Measurements from ENCODE around the gene RIN3. TPM values are rescaled to one million over a fixed set of nuclear protein-coding genes. Genes with fewer than 3 reads are reported as not detected.

The RIN3 gene
- total and polyA plus RNA-seq, 10 of the 15 experiments (the other 5 are each of a cell fraction or from before 2014, with no cell fraction given) = 0.91 to 23.3 (median 6.3) TPM

DNA sequence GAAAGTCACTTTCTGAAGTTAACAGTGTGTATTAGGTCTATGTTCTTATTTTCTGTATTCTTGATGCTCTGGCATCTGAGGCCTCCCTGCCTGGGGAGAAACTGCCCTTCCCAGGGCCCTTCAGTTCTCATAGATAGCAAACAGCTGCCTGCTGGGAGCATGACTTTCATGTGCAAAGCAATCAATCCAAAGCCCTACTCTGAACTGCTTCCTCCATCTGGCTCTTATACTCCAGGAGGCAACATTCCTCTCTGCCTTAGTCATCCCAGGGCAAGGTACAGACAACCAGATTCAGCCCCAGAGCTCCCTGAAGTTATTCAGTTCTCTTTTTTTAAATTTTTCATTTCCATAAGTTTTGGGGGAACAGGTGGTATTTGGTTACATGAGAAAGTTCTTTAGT, 41.7 kb upstream of the RIN3 start (continued):
- TF ChIP-seq, protein P1, sequence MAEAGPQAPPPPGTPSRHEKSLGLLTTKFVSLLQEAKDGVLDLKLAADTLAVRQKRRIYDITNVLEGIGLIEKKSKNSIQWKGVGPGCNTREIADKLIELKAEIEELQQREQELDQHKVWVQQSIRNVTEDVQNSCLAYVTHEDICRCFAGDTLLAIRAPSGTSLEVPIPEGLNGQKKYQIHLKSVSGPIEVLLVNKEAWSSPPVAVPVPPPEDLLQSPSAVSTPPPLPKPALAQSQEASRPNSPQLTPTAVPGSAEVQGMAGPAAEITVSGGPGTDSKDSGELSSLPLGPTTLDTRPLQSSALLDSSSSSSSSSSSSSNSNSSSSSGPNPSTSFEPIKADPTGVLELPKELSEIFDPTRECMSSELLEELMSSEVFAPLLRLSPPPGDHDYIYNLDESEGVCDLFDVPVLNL (IDR thresholded peaks at IDR 0.05; ENCODE audit: low read depth, low read length) = no peak
- TF ChIP-seq, protein P2, sequence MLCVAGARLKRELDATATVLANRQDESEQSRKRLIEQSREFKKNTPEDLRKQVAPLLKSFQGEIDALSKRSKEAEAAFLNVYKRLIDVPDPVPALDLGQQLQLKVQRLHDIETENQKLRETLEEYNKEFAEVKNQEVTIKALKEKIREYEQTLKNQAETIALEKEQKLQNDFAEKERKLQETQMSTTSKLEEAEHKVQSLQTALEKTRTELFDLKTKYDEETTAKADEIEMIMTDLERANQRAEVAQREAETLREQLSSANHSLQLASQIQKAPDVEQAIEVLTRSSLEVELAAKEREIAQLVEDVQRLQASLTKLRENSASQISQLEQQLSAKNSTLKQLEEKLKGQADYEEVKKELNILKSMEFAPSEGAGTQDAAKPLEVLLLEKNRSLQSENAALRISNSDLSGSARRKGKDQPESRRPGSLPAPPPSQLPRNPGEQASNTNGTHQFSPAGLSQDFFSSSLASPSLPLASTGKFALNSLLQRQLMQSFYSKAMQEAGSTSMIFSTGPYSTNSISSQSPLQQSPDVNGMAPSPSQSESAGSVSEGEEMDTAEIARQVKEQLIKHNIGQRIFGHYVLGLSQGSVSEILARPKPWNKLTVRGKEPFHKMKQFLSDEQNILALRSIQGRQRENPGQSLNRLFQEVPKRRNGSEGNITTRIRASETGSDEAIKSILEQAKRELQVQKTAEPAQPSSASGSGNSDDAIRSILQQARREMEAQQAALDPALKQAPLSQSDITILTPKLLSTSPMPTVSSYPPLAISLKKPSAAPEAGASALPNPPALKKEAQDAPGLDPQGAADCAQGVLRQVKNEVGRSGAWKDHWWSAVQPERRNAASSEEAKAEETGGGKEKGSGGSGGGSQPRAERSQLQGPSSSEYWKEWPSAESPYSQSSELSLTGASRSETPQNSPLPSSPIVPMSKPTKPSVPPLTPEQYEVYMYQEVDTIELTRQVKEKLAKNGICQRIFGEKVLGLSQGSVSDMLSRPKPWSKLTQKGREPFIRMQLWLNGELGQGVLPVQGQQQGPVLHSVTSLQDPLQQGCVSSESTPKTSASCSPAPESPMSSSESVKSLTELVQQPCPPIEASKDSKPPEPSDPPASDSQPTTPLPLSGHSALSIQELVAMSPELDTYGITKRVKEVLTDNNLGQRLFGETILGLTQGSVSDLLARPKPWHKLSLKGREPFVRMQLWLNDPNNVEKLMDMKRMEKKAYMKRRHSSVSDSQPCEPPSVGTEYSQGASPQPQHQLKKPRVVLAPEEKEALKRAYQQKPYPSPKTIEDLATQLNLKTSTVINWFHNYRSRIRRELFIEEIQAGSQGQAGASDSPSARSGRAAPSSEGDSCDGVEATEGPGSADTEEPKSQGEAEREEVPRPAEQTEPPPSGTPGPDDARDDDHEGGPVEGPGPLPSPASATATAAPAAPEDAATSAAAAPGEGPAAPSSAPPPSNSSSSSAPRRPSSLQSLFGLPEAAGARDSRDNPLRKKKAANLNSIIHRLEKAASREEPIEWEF (IDR thresholded peaks at IDR 0.05; ENCODE audit: insufficient replicate concordance, low read depth, low read length) = no peak
- no peak for TF ChIP-seq SIN3A (IDR thresholded peaks at IDR 0.05; ENCODE audit: low read depth, low read length)
- no peak for TF ChIP-seq SREBF1 (IDR thresholded peaks at IDR 0.05; ENCODE audit: low read length)
- no peak for TF ChIP-seq PAX8 (IDR thresholded peaks at IDR 0.05)
- no peak for TF ChIP-seq SMC3 (IDR thresholded peaks at IDR 0.05; ENCODE audit: borderline replicate concordance, low read length)
- no peak for TF ChIP-seq WRNIP1 (IDR thresholded peaks at IDR 0.05; ENCODE audit: borderline replicate concordance, low read depth, low read length)
- TF ChIP-seq POLR2AphosphoS2 (IDR thresholded peaks at IDR 0.05; ENCODE audit: low read depth, low read length) = no peak
- TF ChIP-seq CBFB (IDR thresholded peaks at IDR 0.05; ENCODE audit: low read depth) = no peak
